Stimulated activated CD8-positive, alpha-beta memory T cell treated with anti-CD3 and anti-CD28 coated beads, Interleukin-15, amount 100 ng/mL, for 24 hours (primary cell): Measurements from ENCODE around the gene PMS2.
"Not testable (repeated sequence)": the region's sequence is repeated elsewhere in the genome, so short reads cannot be mapped to it uniquely, and the experiment has no call there.

Experiments used
- DNase-seq: peaks from one replicate; pipeline ENCODE4 v3.0.0-alpha.2; 2020; ENCODE audit warnings: low read depth

The PMS2 gene

GRCh38 chr7:6012355-6013104 is 3.7 kb upstream of the PMS2 start:
- no peak for DNase-seq

- no peak for DNase-seq
Measured at GRCh38 chr7:6011541-6011940, 2.7 kb upstream of the PMS2 start.

GRCh38 chr7:6010370-6010769 is 1.5 kb upstream of the PMS2 start:
- not testable (repeated sequence) for DNase-seq

GRCh38 chr7:6007835-6008590 is 836 bp downstream of the PMS2 start:
- not testable (repeated sequence) for DNase-seq

- no peak for DNase-seq
Measured at GRCh38 chr7:6007386-6007785, 1.5 kb downstream of the PMS2 start.

DNA sequence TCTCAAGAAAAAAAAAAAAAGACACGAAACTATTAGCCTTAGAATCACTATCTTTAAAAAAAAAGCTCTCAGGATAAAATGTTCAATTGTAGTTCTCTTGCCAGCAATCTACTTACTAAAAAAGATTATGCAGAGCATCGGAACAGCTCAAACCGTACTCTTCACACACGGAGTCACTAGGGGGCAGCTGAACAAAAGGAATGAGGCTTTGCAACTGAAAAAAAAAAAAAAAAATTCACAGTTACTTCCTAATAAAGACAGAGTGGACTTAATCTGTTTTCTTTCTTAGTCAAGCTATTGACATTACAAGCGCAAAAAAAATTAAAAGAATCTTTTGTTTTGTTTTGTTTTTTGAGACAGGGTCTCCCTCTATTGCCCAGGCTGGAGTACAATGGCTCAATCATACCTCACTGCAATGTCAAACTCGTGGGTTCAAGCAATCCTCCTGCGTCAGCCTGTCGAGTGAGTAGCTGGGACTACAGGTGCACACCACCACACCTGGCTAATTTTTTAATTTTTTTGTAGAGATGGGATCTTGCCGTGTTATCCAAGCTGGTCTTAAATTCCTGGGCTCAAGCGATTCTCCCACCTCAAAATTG is 11.5 kb downstream of the PMS2 start:
- DNase-seq = no peak

- not testable (repeated sequence) for DNase-seq
Measured at GRCh38 chr7:5987061-5987460, 21.8 kb downstream of the PMS2 start.

- DNase-seq = not testable (repeated sequence)
Measured at GRCh38 chr7:5979680-5980314, 29.1 kb downstream of the PMS2 start.

DNA sequence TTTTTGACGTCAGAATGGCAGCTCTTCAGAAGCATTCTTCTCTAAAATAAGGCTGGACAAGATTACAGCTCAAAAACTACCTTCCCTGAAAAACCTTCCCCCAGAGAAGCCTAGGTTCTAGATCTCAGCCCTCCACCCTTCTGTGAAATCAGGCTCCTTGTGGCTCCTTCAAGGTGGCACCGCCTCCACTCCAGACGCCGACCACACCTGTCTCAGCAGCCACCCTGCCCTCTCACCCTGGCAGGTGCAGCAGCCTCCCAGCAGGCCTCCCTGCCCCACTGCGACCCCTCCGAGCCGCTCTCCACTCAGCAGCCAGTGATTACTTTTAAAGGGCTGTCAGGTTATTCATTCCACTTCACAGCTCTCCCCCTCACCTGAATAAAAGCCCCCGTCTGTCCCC is 35.3 kb downstream of the PMS2 start:
- DNase-seq = not testable (repeated sequence)

- DNase-seq = not testable (repeated sequence)
Measured at GRCh38 chr7:5970347-5970911, 38.4 kb downstream of the PMS2 start, which contains the start of gene RSPH10B. Gene RSPH10B, minus strand, starts transcription at chr7:5970689. Its CDS starts 3,573 bp downstream, at chr7:5967116.

DNA sequence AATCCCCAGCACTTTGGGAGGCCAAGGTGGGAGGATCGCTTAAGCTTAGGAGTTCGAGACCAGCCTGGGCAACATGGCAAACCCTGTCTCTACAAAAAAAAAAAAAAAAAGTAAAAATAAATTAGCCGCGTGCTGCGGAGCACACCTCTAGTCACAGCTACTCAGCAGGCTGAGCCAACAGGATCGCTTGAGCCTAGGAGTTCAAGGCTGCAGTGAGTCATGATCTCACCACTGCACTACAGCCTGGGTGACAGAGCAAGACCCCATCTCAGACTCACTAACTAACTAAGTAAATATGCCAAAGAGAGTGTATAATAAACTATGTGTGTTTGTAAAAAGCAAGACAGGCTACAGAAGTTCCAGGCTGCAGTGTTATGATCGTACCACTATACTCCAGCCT is 45.0 kb downstream of the PMS2 start:
- not testable (repeated sequence) for DNase-seq

DNA sequence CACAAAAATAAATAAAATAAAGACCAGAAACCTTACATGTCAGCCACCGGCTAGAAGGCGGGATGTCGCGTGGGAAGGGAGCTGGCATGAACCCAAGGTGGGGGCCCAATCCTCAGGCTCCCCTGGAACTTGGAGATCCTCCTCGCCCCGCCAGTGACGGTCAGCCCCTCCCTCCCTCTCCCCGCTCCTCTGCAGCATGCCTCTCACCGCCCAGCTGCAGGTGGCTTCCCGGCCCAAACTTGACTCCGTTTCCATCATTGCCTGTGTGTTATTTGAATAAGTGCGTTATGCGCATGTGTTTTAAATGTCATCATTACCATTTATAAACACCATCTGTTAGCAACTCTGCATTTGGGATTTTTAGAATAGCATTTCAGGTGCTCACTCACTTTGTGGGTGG is 45.6 kb downstream of the PMS2 start:
- DNase-seq = not testable (repeated sequence)

DNA sequence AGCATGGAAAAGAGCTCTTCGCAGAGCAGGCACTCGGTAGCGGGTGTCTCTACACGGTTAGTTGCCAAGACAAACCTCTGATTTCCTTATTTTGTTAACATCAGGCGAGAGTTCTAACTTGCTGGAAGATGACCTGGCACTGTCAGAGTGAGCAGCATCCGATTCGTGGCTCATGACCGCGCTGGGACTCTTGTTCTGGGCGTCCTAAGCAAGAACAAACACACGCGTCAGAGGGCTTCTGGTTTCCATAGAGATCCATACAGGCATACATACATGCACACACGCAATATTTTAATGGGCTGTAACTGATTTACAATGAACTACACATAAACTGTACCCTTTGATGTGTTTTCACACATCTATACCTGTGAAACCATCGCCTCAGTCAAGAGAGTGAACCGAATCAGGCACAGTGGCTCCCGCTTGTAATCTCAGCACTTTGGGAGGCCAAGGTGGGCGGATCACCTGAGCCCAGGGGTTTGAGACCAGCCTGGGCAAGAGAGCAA is 73.9 kb downstream of the PMS2 start:
- DNase-seq = not testable (repeated sequence)

GRCh38 chr7:5931905-5932644 is 76.8 kb downstream of the PMS2 start:
- DNase-seq = not testable (repeated sequence)

GRCh38 chr7:5931250-5931649 is 77.6 kb downstream of the PMS2 start:
- not testable (repeated sequence) for DNase-seq

DNA sequence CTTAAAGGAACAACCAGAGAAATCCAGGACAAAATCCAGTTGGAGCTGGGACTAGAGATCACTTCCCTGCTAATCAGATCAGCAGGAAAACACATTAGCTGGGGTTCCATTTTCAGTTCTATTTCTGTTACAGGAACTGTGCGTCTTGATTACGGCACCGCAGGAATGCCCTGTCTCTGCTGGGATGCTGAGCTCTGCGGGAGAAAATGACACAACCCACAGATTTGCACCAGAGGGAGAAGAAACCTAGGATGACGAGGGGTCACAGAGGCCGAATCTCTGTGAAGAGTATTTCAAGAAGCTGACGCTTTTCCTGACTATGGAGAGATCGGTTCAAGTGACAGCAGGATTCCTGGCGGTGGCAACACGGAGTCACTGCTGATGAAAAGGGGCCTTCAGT is 78.6 kb downstream of the PMS2 start:
- DNase-seq = not testable (repeated sequence)

DNA sequence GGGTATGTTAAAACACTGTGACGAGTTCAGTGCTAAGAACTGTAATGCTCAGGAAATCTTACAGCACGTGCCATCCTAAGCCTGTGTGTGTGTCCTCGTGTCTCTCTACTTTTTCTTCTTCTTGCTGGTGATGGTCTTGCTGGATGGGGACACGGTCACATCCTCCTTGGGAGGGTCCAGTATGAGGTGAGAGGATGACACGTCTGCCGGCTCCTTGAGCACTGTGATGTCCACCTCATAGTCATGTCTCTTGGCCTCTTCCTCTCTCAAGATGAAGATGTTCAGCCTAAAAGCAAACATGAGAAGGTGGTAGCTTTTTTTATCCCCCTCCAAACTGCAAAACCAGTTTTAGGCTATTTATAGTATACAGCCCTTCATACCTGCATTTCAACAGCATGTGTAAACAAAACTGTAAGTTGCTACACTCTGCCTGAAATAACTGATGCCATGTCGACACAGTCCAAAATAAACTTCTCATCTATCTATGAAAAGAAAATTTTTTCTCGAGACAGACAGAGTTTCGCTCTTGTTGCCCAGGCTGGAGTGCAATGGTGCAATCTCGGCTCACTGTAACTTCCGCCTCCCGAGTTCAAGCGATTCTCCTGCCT is 82.5 kb downstream of the PMS2 start:
- not testable (repeated sequence) for DNase-seq

DNA sequence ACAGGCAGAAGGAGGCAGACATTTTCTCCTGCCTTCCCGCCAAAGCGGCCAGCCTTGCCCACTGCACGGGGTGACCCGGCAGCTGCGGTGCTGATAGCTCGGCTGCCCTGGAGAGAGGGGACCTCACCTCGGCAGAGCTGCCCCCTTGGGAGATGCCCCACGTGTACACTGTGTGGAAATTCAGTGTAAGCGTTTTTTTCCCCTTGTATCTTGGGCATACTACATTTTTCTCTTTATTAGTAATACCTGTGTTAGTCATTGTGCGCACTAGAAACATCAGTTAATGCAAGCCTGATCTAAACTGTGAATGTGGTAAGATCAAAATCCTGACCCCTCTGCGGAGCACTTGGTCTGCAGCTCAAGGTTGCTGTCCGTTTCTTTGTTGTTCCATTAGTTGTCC is 84.2 kb downstream of the PMS2 start:
- not testable (repeated sequence) for DNase-seq

GRCh38 chr7:5924180-5924579 is 84.7 kb downstream of the PMS2 start:
- not testable (repeated sequence) for DNase-seq
